OCI-LY1 (cell line): ENCODE results near the gene NLE1.

Source experiments
- CTCF ChIP-seq: fragments of 200-600 bp; sonication (generic), shearing (Covaris generic); IDR thresholded peaks from 2 replicates; pipeline ENCODE4 v1.5.1; 2017; ENCODE audit warnings: mild to moderate bottlenecking, antibody characterized with exemption, low read length, moderate library complexity, mixed read lengths
- EZH2 ChIP-seq: fragments of 200-600 bp; sonication (generic), shearing (Covaris generic); IDR thresholded peaks from 2 replicates; pipeline ENCODE4 v1.8.0; 2017; ENCODE audit warnings: borderline replicate concordance, mixed run types, mild to moderate bottlenecking, antibody characterized with exemption, low read length, moderate library complexity, mixed read lengths

- TF ChIP-seq EZH2 (no peak), CTCF (no peak)
Measured at GRCh38 chr17:35127751-35128514, 14.2 kb downstream of the NLE1 start.
